Kidney (tissue), 14 donors: ENCODE data around the gene CDK5RAP3. TPM values are rescaled to one million over a fixed set of nuclear protein-coding genes. Genes with fewer than 3 reads are reported as not detected.

ENCODE experiments used
- DNase-seq, 5 donors: peaks; one replicate each; pipeline ENCODE4 v3.0.0-alpha.2; 2013 to 2020
- FAIRE-seq: peaks from 2 replicates; lab custom pipeline; 2012; peaks lifted over from hg19 to GRCh38; lab: Jason Lieb, UNC
- H3K27ac ChIP-seq, 2 donors: one replicate each; pipeline ENCODE4 v1.7.0; 2013; ENCODE audit warnings: low read depth in 2 of 2, low read length in 2 of 2, inconsistent platforms in 1 of 2
- H3K27me3 ChIP-seq: one replicate; pipeline ENCODE4 v1.7.1; 2013; ENCODE audit warnings: low read length, inconsistent platforms; ENCODE audit not compliant: control insufficient read depth, insufficient read depth
- H3K36me3 ChIP-seq, 3 donors: one replicate each; pipeline versions ENCODE4 v1.7.0 to v1.7.1; 2013; ENCODE audit warnings: low read length in 3 of 3, control low read depth in 1 of 3, inconsistent platforms in 1 of 3; ENCODE audit not compliant: insufficient read depth in 3 of 3, control insufficient read depth in 2 of 3
- H3K4me1 ChIP-seq, 3 donors: one replicate each; pipeline versions ENCODE4 v1.7.0 to v1.7.1; 2013; ENCODE audit warnings: low read length in 3 of 3, inconsistent platforms in 1 of 3, low read depth in 1 of 3; ENCODE audit not compliant: control insufficient read depth in 2 of 3, insufficient read depth in 2 of 3
- H3K4me3 ChIP-seq, 3 donors: one replicate each; pipeline versions ENCODE4 v1.7.0 to v1.8.1; 2013; ENCODE audit warnings: low read length in 3 of 3, control low read depth in 1 of 3, inconsistent platforms in 1 of 3
- H3K9ac ChIP-seq, 3 donors: one replicate each; pipeline versions ENCODE4 v1.7.0 to v1.7.1; 2013; ENCODE audit warnings: low read length in 3 of 3, control low read depth in 1 of 3, inconsistent platforms in 1 of 3
- H3K9me3 ChIP-seq, 3 donors: one replicate each; pipeline versions ENCODE4 v1.7.0 to v1.7.1; 2013; ENCODE audit warnings: low read length in 3 of 3, control low read depth in 1 of 3, inconsistent platforms in 1 of 3; ENCODE audit not compliant: control insufficient read depth in 2 of 3, insufficient read depth in 1 of 3
- CTCF ChIP-seq: IDR thresholded peaks from 3 replicates; pipeline ENCODE4 v1.5.1; 2012; ENCODE audit warnings: mild to moderate bottlenecking, moderate library complexity, borderline replicate concordance; ENCODE audit not compliant: insufficient read depth; ENCODE audit errors: extremely low read depth
- intact Hi-C: fragments of 100-400 bp; cut with DNase I; formaldehyde crosslinking; loops from one replicate; pipeline ENCODE4 v1.11.1; 2022
- polyA plus RNA-seq: library from polyadenylated mRNA; stranded (reverse); fragments of 350-450 nt; fragmentation: Illumina TruSeq; extraction: RNeasy Lipid Tissue Mini Kit (QIAGEN cat#74804); gene quantifications from one replicate; pipeline ENCODE4 v1.2.3, GENCODE V29; 2014; ENCODE audit warnings: low read depth, low replicate concordance; ENCODE audit not compliant: insufficient read depth
- total RNA-seq: library from RNA; stranded (reverse); fragmentation: NEBNext Ultra II Directional; extraction: Animal tissue kit (Norgen Biotek cat#: 25700); gene quantifications from one replicate; pipeline ENCODE4 v1.2.1, GENCODE V29; 2021
- donor health status: control.
- donor health status: control.
- donor health status: control.
- donor health status: control.
- donor health status: control.
- donor health status: DM: yes; HTN: yes; CAD: no.
- donor health status: Normal renal cell carcinoma (clear cell type).

The CDK5RAP3 gene
- total and polyA plus RNA-seq, 2 donors from 2014 or later, result 140 to 208 TPM

DNA sequence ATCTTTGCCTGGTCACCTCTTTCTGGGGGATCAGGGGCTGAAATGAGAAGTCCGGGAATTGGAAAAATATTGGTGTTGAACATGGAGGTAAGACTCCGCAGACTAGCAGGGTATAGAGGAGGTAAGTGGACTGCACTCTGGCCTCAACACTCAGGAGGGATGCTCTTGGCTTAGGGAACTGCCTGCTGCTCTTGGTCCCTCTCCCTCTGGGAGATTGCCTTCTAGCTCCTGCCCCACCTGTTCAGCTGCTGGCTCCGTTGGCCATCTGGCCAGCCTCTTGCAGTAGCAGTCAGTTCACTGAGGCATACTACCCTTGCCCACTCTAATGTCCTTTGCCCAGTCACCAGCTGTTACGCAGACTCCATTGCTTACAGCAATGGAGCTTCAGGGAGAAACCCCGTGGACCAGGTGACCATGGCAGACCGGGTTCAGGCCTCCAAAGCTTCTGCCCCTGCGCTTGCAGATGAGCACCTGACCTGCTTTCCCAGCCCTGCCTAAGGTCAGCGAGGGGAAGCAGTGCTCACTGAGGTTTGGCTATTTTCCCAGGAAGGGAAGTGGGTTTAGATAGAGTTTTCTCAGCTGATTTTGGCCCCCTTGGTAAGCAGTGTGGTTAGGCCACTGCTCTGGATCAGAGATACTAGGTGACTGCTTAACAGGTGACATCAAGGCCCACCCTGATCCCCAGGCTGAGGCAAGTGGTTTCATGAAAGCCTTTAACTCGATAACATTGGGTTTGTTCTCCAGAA, 11.9 kb downstream of the CDK5RAP3 start:
- no peak overlapping the region for H3K9ac ChIP-seq
- intact Hi-C loops, result no loop called here
- no peak for TF ChIP-seq CTCF
- FAIRE-seq (no peak), DNase-seq (no peak)
- H3K27me3 ChIP-seq, result no peaks in the 10 kb centered on the region
- no peaks in the 10 kb centered on the region for H3K9me3 ChIP-seq
- H3K4me1 ChIP-seq, result peaks cover 0 to 3% (median 2%) of the 10 kb centered on the region in 3 donors
- H3K36me3 ChIP-seq, result peaks cover 8 to 37% (median 26%) of the 10 kb centered on the region in 3 donors
- H3K4me3 ChIP-seq, result no peak overlapping the region
- H3K27ac ChIP-seq, result no peak overlapping the region

DNA sequence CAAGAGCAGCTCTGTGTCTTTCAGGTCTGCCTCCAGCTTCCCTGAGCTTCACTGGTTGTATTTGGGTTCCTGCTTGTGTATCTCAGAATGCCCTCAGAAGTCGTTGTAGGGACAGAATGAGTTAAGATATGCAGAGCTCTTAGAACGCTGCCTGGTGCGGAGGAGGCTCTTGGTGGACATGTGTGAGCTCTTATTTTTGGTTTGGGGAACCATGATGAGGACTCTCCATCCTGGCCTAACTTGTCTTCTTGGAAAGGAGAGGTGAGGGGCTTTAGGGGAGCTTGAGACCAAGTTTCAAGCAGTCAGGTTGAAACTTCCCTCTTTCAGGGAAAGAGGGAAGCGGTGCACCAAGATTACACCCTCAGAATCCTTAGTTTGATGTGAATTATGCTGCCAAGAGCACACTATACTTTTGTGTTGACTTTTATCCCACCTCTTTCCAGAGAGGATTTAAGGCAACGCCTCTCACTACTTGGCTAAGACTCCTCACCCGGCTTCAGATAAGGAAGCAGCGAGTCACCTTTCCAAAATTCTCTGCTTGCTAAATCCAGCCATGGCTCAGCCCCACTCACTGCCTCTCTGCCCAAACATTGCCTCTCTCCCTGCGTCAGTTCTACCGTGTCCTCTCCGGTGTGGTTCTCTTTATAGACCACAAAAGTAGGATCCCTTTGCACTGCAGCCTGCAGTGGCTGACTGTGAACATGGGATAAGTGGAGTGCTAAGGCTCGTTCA, 12.7 kb downstream of the CDK5RAP3 start:
- no peak overlapping the region for H3K4me3 ChIP-seq
- peaks cover 8 to 33% (median 26%) of the 10 kb centered on the region in 3 donors for H3K36me3 ChIP-seq
- no peak for FAIRE-seq
- peaks cover 0 to 3% (median 2%) of the 10 kb centered on the region in 3 donors for H3K4me1 ChIP-seq
- H3K27me3 ChIP-seq, result no peaks in the 10 kb centered on the region
- H3K9me3 ChIP-seq, result no peaks in the 10 kb centered on the region
- intact Hi-C loops, result no loop called here
- no peak for TF ChIP-seq CTCF
- DNase-seq, result no peak
- no peak overlapping the region for H3K9ac ChIP-seq
- H3K27ac ChIP-seq, result no peak overlapping the region

DNA sequence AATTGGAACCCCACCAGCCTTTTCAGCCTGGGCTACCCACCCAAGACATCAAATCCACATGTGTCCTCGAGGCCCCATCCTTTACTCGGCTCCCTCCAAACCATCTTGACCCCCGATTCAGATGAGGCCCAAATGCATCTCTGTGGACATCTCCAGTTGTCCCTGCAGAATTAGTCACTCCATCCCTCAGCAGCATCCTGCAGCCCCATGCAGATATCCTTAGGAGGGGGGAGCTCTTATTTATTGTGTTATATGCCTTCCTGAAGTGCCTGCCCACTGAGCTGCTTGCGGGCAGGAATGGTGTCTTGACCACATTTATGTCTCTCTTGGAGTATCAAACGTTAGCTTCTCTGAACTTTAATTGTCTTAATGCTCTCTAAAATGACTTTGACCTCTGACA, 15.6 kb downstream of the CDK5RAP3 start:
- H3K36me3 ChIP-seq, result peaks cover 0 to 12% (median 7%) of the 10 kb centered on the region in 3 donors
- FAIRE-seq (no peak), DNase-seq (no peak)
- TF ChIP-seq CTCF, result no peak
- intact Hi-C loops, result no loop called here
- H3K9ac ChIP-seq, result no peak overlapping the region
- peaks cover 0 to 3% (median 2%) of the 10 kb centered on the region in 3 donors for H3K4me1 ChIP-seq
- no peak overlapping the region for H3K27ac ChIP-seq
- no peak overlapping the region for H3K4me3 ChIP-seq
- no peaks in the 10 kb centered on the region for H3K27me3 ChIP-seq
- no peaks in the 10 kb centered on the region for H3K9me3 ChIP-seq
